COLO668 (cell line): Measurements from ENCODE around the gene CFP.
A peak's percentile ranks its signal among the peaks of the same experiment; 100 is the strongest.
"Not testable (repeated sequence)": the region's sequence is repeated elsewhere in the genome, so short reads cannot be mapped to it uniquely, and the experiment has no call there.

Experiments
- DNase-seq: peaks from one replicate; lab custom pipeline; 2025; ENCODE audit not compliant: unreplicated experiment; lab: John Stamatoyannopoulos, UW

The CFP gene

DNA sequence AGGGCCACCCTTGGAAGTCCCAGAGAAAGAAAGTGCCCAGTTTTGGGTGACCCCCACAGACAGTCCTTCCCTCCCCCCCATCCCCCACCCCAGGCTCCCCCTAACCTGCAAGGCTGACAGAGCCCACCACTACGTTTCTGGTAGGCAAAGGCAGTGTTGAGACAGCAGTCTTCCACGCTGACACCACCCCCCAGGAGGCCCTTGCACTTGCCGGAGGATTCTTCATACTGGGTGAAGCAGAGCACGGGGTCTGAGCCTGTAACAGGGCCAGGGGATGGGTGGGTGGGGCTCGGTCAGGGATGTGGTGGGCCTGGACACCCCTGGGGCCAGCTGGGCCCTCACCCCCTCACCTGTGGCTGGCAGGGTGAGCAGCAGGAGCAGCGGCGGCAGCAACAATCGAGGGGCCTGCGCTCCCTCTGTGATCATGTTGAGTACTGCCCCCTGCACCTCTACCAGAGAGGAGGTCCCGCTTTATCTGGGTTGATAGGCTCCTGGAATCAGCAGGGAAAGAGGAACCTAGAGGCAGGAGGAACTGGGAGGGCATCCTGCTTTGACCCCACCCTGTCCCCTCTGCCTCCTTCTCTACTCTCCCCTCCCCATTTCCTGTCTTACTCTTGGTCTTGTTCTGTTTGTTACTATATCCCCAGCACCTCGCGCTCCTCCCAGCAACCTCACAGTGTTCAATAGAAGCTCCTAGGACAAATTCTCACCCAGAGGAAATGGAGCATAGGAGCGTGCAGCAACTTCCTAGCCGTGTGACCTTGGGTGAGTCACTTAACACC lies at the start of gene CFP:
Gene CFP (minus strand): TSS at position 512 of the 782 bp plus-strand sequence. CDS start 86 bp downstream, at position 426.
- no peak for DNase-seq

DNA sequence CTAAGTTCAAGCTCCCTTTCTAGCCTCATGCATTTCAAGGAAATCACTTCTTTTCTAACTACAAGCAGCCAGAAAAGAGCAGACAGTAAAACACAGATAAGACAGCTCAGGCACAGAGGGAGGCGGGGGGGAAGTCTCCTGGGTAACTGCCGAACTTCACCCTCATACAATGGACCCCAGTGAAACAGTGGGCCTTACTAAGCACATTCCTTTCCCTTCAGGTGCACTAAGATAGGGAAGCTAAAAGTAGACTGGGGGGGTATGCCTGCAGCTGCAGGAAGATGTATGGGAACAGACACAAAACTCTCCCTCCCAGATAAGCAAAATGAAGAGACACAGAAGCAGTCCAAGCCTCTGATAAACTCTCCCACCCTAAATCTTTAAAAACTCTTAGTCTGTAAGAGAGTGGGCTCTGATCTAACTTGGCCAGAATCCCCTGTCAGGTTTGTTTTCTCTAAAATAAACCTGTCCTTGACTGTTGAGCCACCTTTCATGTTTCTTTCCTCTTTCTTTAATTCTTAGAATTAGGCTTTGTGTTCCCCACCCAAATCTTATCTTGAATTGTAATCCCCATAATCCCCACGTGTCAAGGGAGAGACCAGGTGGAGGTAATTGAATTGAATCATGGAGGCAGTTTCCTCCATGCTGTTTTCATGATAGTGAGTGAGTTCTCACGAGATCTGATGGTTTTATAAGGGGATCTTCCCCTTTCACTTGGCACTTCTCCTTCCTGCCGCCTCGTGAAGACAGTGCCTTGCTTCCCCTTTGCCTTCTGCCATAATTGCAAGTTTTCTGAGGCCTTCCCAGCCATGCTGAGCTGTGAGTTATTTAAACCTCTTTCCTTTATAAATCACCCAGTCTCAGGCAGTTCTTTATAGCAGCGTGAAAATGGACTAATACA lies 46.5 kb upstream of the CFP start:
- not testable (repeated sequence) for DNase-seq

- no peak for DNase-seq
These were observed 45.0 kb upstream of the CFP start for GRCh38 chrX:47674776-47675175.

DNA sequence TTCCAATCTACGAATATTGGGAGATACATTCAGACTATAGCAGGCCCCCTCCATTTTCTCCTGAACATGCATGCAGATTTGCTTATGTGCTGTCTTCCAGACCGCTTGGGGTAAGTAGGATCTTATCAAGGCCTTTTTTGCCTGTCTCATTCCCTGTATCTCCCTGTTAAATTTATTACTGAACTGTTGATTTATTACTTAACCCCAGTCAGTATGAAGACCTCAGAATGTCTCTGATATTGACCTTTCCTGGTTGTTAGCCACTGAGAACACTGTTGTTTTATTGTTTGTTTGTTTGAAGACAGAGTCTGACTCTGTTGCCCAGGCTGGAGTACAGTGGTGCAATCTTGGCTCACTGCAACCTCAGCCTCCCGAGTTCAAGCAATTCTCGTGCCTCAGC lies 36.1 kb upstream of the CFP start:
- DNase-seq, result not testable (repeated sequence)

DNA sequence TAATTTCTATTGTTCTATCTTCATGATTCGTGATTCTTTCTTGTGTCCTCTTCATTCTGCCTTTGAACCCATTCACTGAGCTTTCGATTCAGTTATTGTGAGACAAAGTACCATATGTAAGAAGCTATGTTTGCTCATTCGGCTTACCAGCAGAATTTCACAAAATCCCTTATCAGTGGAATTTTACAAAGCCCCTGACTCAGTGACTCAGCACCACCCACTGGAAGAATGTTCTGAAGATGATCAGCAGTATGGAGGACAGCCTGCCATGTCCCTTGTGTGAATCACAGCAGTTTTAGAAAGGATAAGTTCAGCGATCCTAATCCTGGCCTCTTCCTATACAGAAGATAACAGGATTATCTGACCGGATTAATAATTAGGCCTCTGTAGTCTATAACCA lies 35.0 kb upstream of the CFP start:
- no peak for DNase-seq

DNA sequence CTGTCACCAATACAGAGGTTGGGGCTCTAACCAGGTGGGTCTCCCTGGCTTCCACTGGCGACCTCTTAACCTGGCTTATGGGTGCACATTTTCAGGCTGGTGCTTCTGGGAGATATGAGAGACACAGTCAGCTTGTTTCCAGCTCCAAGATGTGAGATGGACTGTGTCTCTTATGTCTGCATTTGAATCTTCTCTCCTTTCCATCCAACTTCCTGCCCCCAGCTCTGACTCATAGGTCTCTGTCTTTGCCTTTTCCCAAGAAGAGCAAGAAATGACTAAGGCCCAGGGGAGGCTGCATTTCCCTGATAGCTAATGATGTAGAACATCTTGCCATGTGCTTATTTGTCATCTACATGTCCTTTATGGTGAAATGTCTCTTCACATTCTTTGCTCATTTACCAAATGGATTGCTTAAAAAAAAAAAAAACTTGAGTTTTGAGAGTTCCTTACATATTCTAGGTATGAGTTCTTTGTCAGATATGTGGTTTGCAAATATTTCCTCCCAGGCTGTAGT lies 32.5 kb upstream of the CFP start:
- no peak for DNase-seq

DNA sequence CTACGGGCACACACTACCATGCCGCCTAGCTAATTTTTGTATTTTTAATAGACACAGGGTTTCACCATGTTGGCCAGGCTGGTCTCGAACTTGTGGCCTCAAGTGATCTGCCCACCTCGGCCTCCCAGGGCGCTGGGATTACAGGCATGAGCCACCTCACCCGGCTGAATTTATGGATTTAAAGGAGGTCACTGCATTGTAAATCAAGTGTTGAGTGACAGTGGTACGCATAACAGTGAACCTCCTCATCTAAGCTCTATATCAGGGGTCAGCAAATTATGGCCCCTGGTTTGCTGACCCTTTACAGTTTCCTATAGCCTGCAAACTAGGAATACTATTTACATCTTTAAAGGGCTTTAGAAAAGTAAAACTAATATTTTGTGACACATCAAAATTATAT lies 31.8 kb upstream of the CFP start:
- DNase-seq, result no peak

GRCh38 chrX:47659421-47659726 lies 29.6 kb upstream of the CFP start:
- DNase-seq, result no peak

GRCh38 chrX:47658684-47659420 lies 29.1 kb upstream of the CFP start, which contains the start of gene UXT:
UXT (minus strand) TSS chrX:47659180; CDS start chrX:47658927, 253 bp downstream.
- DNase-seq, result peak; percentile 96

DNA sequence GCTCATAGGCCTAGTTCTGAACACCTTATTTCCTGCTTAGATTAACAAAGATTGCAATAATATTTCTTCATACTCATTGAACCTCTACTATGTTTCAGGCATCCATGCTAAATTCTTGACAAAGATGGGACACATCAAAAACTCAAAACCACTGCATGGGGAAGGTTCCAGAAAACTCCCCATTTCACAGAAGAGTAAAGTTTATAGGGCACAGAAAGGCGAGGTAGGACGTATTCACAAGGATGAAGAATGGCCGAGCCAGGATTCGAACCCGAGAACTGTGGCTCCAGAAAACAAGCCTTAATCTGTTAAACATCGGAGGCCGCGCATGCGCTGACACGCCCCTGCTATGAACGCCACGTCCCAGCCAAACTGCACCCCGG lies 28.6 kb upstream of the CFP start:
- no peak for DNase-seq

GRCh38 chrX:47651043-47651905 lies 21.5 kb upstream of the CFP start:
- DNase-seq, result no peak

- peak; percentile 94 for DNase-seq
These were observed 20.7 kb upstream of the CFP start, which contains the start of gene ELK1 for GRCh38 chrX:47650164-47651042. ELK1 (minus strand) TSS chrX:47650563; CDS start chrX:47641441, 9,122 bp downstream.

DNA sequence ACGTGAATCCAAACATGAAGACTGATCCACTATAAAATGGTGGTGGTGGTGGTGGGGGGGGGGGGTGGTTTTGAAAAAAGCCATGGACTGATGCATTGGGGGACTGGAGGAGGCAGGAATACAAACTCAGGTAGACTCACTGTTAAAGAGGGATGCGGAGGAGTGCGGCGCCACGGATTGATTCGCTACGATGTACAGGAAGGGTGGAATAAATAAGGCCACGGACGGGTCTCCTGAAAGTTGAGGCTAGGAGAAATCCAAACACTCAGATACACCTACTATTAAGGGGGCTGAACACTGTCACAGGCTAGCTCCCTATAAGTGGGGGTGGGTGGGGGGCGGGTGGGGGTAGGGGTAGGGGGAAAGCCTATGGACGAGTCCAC lies 20.0 kb upstream of the CFP start:
- peak; percentile 12 for DNase-seq

- DNase-seq, result no peak
These were observed 19.5 kb upstream of the CFP start for GRCh38 chrX:47649271-47649670.

DNA sequence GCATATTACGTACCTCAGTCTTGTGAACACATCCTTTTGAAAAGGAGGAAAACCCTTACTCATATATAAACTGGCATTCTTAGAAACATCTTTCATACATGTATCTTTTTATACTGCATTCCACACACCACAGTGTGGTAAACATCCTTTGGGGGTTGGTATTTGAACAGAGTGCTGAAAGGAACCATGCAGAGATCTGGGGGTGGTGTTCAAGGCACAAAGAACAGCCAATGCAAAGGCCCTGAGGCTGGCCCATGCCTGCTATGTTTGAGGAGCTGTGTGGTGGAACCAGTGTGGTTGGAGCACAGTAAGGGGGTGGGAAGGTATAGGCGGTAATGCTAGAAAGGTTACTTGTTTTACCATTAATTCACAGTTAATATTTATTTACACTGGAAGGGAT lies 18.6 kb upstream of the CFP start:
- no peak for DNase-seq

- DNase-seq, result no peak
These were observed 16.9 kb upstream of the CFP start for GRCh38 chrX:47646636-47647035.

DNA sequence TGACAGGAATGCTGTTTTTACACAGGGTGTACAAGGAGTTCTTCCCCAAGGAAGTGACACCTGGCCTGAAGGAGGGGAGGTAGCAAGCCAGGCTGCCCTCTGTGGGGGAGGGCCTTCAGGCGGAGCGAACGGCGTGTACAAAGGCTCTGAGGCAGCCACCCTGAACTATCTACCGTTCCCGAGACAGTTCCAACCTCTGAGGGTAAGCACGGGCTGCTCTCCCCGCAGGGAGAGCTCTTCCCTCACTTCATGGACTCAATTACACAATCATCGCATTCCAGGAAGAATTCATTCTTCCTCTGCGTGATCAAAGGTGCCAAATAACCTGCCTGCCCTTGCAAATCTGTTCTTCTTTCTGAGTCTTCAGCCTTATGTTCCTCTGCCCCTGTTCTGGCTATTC lies 15.8 kb upstream of the CFP start:
- no peak for DNase-seq

GRCh38 chrX:47644557-47645091 lies 14.9 kb upstream of the CFP start:
- DNase-seq, result no peak

GRCh38 chrX:47643926-47644325 lies 14.2 kb upstream of the CFP start:
- DNase-seq, result no peak
